Hepatocyte (in vitro differentiated cells): ENCODE measurements around the gene TP53RK.

ENCODE experiments used
- CTCF ChIP-seq: fragments of 200-600 bp; sonication (generic); IDR thresholded peaks from 2 replicates; pipeline ENCODE4 v1.5.1; 2016; ENCODE audit warnings: antibody characterized with exemption, mild to moderate bottlenecking; ENCODE audit not compliant: poor library complexity
- EZH2 ChIP-seq: fragments of 200-600 bp; sonication (generic); IDR thresholded peaks from 2 replicates; pipeline ENCODE4 v1.6.1; 2016; ENCODE audit warnings: antibody characterized with exemption, mild to moderate bottlenecking, borderline replicate concordance

DNA sequence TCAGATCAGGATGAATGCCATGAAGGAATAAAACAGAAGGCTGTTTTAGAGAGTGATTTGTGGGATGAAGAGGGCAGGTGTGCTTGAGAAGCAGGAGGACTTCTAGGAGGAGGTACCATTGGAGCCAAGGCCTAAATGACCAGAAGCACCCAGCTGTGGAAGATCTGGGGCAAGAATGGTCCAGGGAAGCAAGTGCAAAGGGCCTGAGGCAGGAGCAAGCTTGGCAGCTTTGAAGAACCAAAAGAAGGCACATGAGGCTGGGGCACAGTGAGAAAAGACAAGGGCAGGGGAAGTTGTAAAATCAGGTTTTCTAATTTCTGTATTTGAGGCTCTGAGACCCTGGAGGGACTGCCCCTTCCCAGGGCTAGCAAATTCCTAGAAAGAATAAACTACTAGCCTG is 47.8 kb downstream of the TP53RK start:
- no peak for TF ChIP-seq CTCF
- TF ChIP-seq EZH2 = no peak
